SK-N-DZ (cell line): Measurements from ENCODE around the gene PCNX4.

Experiments
- DNase-seq: peaks from one replicate; pipeline ENCODE4 v3.0.0-alpha.2; 2015; ENCODE audit warnings: low spot score

Gene PCNX4

GRCh38 chr14:60206249-60206670 lies 114.5 kb downstream of the PCNX4 start:
- no peak for DNase-seq

GRCh38 chr14:60206837-60207533 lies 115.3 kb downstream of the PCNX4 start:
- DNase-seq, result no peak

GRCh38 chr14:60210703-60211102 lies 119.0 kb downstream of the PCNX4 start:
- no peak for DNase-seq

- DNase-seq, result no peak
Observed at GRCh38 chr14:60211153-60211552, 119.4 kb downstream of the PCNX4 start.

GRCh38 chr14:60212503-60213371 lies 121.0 kb downstream of the PCNX4 start:
- no peak for DNase-seq

GRCh38 chr14:60214003-60214402 lies 122.3 kb downstream of the PCNX4 start:
- DNase-seq, result no peak

GRCh38 chr14:60214415-60215126 lies 122.8 kb downstream of the PCNX4 start:
- DNase-seq, result no peak

- no peak for DNase-seq
Observed at GRCh38 chr14:60215127-60215444, 123.4 kb downstream of the PCNX4 start.

GRCh38 chr14:60215520-60216420 lies 124.0 kb downstream of the PCNX4 start:
- no peak for DNase-seq

- no peak for DNase-seq
Observed at GRCh38 chr14:60217713-60218112, 126.0 kb downstream of the PCNX4 start.
